Iris pigment epithelial cell (primary cell): ENCODE measurements around the gene SCAPER.
A peak's percentile ranks its signal among the peaks of the same experiment; 100 is the strongest.

Experiments used
- DNase-seq: peaks from one replicate; pipeline ENCODE4 v3.0.0-alpha.2; 2011; ENCODE audit warnings: low read depth

The SCAPER gene

DNA sequence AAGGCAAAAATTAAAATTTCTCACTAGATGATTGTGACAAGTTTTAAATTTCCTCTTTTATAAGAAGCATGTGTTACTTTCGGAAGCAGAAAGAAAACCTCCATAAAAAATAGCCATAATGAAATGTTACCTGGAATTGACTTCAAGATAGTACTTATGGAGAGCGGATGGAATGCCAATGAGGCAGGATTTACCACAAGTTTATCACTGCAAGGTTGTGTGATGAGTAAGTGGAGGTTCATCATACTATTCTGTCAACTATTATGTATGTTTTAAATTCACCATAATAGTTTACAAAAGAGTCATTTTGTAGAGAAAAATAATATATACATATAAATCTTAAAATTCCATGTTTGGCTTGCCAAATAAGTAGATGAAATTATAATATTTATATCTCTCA, 230.3 kb downstream of the SCAPER start:
- peak; percentile 81 for DNase-seq

DNA sequence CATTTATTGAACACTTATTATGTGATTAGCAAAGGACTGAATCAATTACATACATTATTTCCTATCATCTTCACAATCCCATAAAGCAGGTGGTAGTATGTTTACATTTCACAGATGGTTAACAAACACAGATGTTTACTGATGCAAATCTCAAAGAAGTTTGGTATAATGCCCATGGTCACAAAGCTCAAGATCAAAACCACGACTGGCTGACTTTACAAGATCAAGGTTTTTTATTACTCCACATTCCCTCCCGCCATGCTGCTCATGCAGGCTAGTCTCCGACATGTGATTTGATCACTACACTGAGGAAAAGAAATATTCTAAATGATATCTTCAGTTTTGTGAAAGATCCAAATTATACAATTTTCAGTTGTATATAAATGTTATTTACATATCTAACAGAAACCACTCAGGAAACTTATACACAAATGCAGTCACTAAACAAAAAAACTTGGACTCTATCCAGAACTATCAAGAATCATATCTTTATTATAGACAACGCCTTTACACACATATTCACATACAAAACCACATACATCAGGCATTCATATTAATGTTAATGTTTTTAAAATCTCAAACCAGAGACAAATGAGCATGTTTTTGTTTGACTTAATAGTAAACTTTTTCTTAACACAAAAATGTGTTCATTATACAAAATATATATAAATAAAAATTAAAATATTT, 235.5 kb downstream of the SCAPER start:
- no peak for DNase-seq

DNA sequence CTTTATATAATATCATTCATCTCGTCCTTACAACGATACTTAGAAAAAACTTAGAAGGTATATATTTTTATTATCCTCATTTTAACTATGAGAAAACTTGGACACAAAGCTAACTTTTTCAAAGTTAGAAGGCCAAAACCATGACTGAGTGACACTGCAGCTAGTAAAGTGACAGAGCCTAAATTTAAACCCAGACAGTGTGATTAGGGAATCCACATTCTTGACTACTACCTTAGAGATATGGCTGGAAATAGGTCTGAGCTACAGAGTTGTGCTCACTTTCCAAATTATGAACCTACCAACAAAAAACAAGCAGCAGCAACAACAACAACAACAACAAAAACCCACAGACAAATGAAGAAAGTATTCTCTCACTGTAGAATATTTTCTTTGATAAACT, 236.2 kb downstream of the SCAPER start:
- DNase-seq, result no peak

DNA sequence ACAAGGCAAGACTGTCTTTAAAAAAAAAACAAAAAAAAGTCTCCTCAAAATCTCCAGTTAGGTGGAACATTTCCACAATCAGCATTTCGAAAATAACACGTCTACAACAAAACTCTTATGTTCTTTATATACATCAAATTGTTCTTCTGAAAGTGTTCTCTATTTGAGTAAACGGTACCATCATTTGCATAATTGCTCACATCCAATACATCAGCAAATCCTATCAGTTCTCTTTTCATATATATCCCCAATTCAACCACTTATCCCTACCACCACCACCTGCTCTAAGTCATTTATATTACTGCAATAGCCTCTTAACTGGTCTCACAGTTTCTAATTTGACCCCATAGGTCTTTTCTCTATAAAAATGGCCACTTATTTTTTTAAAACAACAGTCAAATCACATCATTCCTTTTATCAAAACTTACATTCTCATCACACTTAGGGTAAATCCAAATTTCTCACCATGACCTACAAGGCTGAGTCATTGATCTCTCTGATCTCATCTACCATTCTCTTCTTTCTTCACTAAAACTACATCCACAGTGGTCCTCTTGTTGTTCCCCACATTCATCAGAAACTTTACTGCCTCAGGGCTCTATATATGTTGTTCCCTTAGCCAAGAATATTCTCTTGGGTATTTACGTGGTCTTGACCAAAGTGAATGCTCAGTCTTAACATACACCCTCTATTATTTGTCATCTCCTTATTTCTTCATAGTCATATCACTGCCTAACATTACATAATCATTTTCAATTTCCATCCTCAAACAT, 237.0 kb downstream of the SCAPER start:
- DNase-seq, result no peak

DNA sequence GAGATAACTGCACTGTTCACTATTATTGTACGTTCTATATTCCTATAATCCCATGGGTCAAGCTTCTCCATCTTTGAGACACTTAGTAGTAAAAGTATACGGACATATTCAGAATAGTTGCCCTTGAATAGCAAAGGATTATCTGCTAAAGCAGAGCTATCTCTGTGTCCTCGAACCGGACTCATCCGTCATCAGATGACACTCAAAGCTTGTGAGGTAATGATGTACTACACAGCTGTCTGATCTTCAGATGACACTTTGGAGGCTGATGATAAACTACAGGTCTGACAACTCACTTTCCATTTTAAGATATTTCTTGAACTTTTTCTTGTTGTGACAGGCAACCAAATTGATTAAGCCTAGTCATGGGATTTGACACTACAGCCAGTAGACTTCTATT, 240.2 kb downstream of the SCAPER start:
- DNase-seq, result no peak

DNA sequence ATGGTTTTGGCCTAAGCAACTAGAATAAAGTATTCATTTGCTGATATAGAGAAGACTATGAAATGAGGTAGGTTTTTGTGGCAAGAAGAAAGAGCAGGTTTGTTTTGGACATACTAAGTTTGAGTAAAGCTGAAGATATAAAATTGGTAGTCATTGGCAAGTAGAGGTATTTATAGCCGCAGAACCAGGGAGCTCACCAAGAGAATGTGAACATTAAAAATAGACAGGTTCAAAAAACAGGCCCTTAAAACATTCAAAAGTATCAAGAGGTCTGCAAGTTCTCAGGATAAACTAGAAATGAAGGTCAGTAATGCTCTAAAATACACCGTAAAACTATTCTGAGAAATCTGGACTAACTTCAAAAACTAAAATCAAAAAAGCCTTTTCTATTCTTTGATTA, 240.7 kb downstream of the SCAPER start:
- no peak for DNase-seq

DNA sequence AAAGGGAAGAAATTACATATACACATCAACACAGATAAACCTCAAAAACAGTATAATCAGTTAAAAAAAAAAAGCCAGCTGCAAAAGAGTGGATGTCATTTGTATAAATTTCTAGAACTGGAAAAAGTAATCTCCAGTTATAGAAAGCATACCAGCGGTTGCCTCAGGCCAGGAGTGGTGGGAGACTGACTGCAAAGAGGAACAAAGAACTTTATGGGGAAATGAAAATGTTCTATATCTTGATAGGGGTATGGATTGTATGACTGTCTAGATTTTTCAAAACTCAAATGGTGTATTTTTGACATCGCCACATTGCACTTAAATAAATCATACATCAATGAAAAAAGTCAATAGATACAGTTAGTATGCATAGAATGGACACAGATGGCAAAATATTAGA, 241.6 kb downstream of the SCAPER start:
- DNase-seq, result no peak

DNA sequence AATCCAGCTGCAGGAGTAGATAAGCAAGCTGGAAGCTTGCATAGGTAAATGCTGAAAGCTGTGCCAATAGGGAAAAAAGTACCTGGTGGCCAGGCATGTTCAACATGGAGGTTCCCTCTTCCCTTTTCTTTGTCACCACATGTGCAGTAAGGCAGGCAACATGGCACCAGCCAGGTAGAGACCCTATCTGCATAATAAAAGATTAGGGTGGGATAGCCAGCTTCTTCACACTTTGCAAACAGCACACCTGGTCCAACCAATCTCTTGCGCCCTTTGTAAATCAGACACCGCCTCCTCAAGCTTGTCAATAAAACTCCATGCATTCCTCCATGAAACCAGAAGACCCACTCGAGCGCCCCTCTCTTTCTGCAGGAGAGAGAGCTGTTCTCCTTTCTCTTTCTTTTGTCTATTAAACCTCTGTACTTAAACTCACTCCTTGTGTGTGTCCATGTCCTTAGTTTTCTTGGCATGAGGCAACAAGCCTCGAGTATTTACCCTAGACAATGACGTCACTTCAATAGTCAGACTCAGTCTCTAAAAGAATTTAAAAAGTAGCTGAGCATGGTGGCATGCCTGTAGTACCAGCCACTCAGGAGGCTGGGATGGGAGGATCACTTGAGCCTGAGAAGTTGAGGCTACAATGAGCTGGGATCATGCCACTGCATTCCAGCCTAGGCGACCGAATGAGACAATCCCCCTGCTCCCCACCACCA, 256.3 kb downstream of the SCAPER start:
- no peak for DNase-seq

DNA sequence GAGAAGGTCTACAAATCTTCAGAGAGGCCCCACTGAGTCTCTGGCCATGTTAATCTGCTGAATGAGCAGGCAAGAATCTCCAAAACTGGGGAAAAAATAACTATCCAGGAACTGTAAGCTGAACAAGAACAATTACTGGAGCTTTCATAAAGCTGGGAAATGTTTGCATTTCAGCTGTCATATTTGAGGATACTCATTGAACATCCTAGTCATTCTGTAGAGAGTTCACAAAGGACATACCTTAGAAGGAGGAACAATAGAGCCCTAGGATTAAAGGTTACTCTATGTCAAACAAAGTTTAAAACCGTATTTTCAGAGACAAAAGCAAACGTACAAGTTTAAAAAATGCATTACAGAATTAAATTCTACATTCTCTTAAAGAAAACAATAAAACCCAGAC, 257.5 kb downstream of the SCAPER start:
- DNase-seq, result no peak

DNA sequence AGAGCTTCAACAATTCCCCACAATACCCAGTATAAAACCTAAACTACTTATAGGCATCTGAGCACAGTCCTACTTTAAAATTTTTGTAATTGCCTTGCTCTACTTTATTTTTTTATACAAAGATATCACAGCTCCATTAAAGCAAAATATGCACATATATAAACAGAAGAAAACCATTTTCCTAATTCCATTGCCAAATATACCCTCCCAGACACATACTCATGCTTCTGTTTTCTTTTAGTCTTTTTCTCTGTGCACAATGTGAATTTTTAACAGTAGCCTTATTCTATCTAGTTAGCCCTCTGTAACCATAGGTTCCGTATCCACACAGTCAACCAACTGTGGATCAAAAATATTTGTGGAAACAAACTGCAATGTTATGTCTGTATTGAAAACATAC, 260.5 kb downstream of the SCAPER start:
- no peak for DNase-seq

DNA sequence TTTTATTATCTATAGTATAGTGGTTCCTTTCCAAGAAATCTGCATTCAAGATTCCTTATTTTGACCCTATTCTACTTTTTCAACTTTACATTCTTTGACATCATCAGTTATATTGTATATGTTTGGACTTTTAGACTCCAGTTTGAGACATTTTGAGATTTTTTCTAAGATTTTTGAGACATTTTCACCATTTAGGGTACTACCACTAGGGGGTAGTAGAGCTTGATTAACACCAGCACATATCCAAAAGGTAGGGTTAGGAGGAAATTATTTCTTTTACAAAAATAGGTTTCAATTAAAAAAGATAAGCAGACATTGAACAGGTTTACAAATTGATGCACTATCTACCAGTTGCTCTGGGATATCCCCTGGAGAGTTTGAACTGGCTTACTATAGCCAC, 262.5 kb downstream of the SCAPER start:
- no peak for DNase-seq

DNA sequence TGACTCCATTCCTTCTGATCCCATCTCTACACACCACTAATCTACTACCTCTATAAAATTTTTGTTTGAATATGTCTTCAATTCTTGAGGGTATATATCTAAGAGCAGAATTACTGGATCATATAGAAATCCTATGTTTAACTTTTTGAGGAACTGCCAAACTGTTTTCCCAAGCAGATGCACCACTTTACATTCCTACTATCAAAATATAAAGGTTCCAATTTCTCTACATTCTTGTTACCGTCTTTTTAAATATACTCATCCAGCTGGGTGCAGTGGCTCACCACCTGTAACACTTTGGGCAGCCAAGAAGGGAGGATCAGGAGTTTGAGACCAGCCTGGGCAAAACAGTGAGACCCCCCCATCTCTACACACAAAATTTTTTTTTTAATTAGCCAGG, 268.0 kb downstream of the SCAPER start:
- no peak for DNase-seq

DNA sequence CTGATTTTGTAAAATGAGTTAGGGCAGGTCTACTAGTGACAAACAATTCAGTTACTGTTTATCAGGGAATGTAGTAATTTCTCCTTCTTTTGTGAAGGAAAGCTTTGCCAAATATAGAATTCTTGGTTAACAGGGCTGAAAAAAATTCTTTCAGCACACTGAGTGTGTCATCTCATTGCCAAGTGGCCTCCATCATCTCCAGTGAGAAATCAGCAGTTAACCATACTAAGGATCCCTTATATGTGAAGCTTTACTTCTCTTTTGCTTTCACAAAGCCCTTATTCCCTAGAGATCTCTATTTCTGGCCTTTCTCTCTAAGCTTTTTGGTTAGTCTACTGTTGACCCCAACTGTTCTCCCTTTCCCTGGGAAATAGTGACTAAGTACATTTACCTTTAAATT, 269.1 kb downstream of the SCAPER start:
- DNase-seq, result peak; percentile 3

DNA sequence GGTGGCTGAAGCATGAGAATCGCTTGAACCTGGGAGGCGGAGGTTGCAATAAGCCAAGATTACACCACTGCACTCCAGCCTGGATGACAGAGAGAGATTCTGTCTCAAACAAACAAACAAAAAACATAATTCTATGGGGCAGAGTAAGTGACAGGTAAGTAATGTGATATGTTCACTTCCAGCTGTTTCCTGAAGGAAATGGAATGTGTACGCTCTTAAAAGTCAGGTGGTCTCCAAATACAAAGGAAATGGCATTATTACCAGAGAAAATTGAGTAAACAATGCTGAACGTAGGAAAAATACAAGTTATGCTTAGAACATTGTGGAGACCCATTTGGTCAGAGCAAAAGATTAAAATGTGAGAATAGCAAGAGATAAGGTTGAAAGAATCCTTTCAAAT, 278.5 kb downstream of the SCAPER start:
- no peak for DNase-seq

DNA sequence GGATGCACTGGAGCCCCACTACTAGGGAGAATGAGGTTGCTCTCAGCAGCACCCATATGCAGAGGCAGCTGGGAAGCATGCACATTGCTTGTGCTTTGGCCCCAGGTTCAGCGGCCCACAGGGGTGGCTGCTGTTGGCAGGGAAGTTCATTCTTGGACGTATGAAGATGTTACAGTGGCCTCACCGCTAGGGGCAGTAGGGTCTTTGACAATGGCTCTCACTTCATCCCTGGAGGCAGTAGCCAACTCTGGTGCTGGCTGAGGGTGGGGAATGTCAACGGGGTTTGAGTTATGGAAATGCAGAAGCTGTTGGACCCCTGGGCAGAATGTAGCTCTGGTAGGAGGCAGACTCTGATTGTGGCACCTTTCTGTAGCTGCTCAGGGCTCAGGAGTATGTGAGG, 279.9 kb downstream of the SCAPER start:
- no peak for DNase-seq

DNA sequence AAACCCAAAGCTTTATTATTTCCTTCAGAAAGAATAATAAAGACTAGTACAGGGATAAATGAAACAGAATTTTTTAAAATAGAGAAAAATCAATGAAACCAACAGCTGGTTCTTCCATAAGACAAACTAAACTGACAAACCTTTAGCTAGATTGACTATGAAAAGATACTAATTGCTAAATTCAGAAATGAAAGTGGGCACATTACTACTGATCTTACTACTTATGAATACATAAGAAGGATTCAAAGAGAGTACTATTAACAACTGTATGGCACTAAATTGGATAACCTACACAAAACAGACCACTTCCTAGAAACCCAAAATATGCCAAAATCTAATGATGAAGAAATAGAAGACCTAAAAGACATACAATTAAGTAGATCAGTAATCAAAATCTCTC, 290.4 kb downstream of the SCAPER start:
- no peak for DNase-seq

DNA sequence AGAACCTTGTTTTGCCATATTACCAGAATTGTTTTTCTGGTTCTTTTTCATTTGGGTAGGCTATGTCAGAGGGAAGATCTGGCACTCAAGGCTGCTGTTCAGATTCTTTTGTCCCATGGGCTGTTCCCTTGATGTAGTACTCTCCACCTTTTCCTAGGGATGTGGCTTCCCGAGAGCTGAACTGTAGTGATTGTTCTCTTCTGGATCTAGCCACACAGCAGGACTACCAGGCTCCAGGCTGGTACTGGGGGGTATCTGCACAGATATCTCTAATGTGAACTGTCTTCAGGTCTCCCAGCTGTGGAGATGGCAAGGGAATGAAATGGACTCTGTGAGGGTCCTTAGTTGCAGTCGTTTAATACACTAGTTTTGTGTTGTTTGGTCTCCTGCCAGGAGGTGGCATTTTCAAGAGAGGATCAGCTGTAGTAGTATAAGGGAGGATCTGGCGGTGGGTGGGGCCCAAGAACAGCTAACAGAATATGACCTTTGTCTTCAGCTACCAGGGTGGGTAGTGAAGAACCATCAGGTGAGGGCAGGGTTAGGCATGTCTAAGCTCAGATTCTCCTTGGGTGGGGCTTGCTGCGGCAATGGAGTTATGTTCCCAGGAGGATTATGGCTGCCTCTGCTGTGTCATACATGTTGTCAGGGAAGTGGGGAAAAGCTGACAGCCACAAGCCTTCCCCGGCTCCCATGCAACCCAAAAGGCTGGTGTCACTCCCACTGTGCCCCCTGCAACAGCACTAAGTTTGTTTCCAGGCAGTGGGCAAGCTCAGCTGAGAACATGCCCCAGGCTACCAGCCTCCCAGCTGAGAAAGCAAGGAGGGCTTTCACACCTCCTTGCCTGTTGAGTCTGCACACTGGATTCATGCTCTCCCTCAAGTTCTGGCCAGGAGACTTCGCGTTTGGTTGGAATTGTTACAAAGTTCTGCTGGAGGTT, 316.1 kb downstream of the SCAPER start:
- DNase-seq, result no peak

DNA sequence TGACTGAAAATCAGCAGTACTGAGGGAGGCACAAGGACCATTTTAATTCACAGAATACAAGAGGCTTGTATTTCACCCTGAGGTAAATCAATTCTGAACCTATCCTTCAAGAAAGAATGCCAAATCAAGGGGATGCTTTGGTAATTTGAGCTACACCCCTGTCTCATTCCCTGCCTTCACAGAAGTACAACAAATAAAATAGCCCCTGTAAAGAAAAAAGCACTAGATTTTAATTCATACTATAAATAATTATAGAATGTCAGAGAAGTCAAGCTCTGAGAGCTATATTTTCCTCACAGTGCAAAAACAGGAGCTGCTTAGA, 319.6 kb downstream of the SCAPER start:
- DNase-seq, result no peak

DNA sequence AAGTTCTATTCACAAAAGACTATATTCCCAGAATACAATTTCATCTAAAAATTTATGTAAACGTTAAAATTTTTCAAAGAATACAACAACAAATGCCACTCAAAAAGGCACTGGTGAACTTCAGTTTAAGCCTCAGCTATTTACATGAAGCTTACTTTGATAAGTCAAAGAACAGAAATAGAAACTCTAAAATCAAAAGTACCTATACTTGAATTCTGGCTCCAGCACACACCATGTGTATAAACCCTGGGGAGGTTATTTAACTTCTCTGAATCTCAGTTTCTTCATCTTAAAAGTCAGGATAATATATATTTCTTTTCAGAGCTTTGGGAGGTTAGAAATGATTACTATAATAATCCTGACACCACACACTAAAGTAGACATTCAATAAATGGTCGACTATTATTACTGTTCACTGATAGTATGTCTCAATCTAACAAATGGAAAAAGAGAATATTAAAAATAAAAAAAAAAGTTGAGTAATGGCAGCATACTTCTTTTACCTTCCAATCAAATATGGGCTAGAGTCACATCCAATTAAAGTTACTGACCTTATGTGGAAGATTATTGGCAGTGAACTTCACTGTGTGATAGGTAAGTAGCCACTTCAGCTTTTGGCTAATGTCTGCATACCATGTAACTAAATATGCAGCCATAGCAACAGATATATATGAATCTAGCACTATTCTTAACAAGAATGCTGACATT, 320.1 kb downstream of the SCAPER start:
- DNase-seq, result no peak

DNA sequence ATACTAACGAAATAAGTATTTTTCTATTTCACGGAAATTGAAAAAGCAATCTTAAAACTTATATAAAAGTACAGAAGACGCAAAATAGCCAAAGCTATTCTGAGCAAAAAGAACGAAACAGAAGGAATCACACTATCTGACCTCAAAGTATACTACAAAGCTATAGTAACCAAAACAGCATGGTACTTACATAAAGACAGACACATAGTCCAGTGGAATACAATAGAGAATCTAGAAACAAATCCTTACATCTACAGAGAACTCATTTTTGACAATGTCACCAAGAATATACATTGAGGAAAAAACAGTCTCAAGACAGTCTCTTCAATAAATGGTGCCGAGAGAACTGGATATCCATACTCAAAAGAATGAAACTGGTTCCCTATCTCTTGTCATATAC, 322.6 kb downstream of the SCAPER start:
- no peak for DNase-seq

DNA sequence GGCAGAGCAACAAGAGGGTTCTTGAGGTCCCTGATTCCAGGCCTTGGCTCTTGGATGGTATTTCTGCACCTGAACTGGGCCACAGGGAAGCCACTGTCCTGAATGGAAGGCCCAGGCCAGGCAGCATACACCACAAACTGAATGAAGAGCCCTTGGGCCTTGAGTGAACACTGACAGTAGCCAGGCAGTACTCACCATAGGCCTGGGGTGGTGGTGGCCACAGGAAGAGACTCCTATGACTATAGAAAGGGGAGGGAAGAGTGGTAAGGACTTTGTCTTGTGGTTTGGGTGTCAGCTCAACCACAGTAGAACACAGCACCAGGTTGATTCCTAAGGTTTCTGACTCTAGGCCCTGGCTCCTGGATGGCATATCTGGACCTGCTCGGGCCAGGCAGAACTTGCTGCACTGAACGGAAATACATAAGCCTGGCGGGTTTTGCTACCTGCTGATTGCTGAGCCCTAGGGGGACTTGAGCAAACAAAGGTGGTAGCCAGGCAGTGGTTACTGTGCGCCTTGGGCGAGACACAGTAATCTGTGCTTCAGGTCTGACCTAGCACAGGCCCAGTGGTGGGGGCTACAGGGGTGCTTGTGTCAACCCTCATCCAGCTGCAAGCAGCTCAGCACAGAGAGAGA, 327.1 kb downstream of the SCAPER start:
- DNase-seq, result no peak
